HepG2 (cell line): ENCODE measurements around the gene MYH9. TPM values are rescaled to one million over a fixed set of nuclear protein-coding genes. Genes with fewer than 3 reads are reported as not detected.

ENCODE experiments used
- AHR ChIP-seq: IDR thresholded peaks from 2 replicates; pipeline ENCODE4 v1.6.1; 2018; ENCODE audit warnings: missing genetic modification reagents, missing compliant biosample characterization
- DRAP1 ChIP-seq: IDR thresholded peaks from 2 replicates; pipeline ENCODE4 v1.6.1; 2016; ENCODE audit warnings: missing genetic modification reagents, missing compliant biosample characterization
- FOSL2 ChIP-seq: sonication (generic); formaldehyde crosslinking; IDR thresholded peaks from 2 replicates; pipeline ENCODE4 v1.4.0; 2020; ENCODE audit warnings: missing genetic modification reagents
- GATAD2A ChIP-seq: IDR thresholded peaks from 2 replicates; pipeline ENCODE4 v1.6.1; 2016
- KMT2B ChIP-seq: IDR thresholded peaks from 2 replicates; pipeline ENCODE4 v1.6.1; 2016; ENCODE audit warnings: missing genetic modification reagents, missing compliant biosample characterization
- MXI1 ChIP-seq: IDR thresholded peaks from 3 replicates; pipeline ENCODE4 v1.6.1; 2012; ENCODE audit warnings: low read depth, low read length, inconsistent platforms, borderline replicate concordance
- POLR2AphosphoS2 ChIP-seq: IDR thresholded peaks from 2 replicates; pipeline ENCODE4 v1.6.1; 2011; ENCODE audit warnings: low read depth, low read length, improper control_type of control experiment
- TFE3 ChIP-seq: IDR thresholded peaks from 2 replicates; pipeline ENCODE4 v1.6.1; 2016
- ZNF24 ChIP-seq: fragments of 450-650 bp; IDR thresholded peaks from 2 replicates; pipeline ENCODE4 v1.6.1; 2017; ENCODE audit warnings: antibody characterized with exemption, mild to moderate bottlenecking
- ZNF33A ChIP-seq: sonication (generic); formaldehyde crosslinking; IDR thresholded peaks from 2 replicates; pipeline ENCODE4 v1.5.1; 2020; ENCODE audit warnings: missing genetic modification reagents, mild to moderate bottlenecking, moderate library complexity, borderline replicate concordance
- ZNF607 ChIP-seq: sonication (generic); formaldehyde crosslinking; IDR thresholded peaks from 2 replicates; pipeline ENCODE4 v1.5.1; 2020; ENCODE audit warnings: missing genetic modification reagents, mild to moderate bottlenecking, borderline replicate concordance
- ZNF629 ChIP-seq: sonication (generic); formaldehyde crosslinking; conservative IDR thresholded peaks from 2 replicates; pipeline ENCODE4 v1.5.0; 2020; ENCODE audit warnings: missing genetic modification reagents
- ZNF761 ChIP-seq: sonication (generic); formaldehyde crosslinking; conservative IDR thresholded peaks from 2 replicates; pipeline ENCODE4 v1.4.0; 2020; ENCODE audit warnings: mild to moderate bottlenecking, missing genetic modification reagents
- ZZZ3 ChIP-seq: sonication (generic); formaldehyde crosslinking; IDR thresholded peaks from 2 replicates; pipeline ENCODE4 v1.4.0; 2020; ENCODE audit warnings: missing genetic modification reagents, mild to moderate bottlenecking, borderline replicate concordance
- polyA plus RNA-seq, 8 experiments: library from polyadenylated mRNA; depleted of rRNA in 3 of 8; stranded (reverse) in 7 of 8; unstranded in 1 of 8; fragments of >200 nt; fragmentation: Illumina TruSeq in 4 of 8; extraction: Trizol in 4 of 8; gene quantifications; 2 replicates each; pipeline versions ENCODE4 v1.2.1 to v1.2.3, GENCODE V29; 2011 to 2016; ENCODE audit warnings: low read depth in 4 of 8, missing spikeins in 1 of 8, mixed read lengths in 1 of 8; ENCODE audit not compliant: insufficient read depth in 1 of 8
- total RNA-seq, 5 experiments: library from RNA; depleted of rRNA; stranded (reverse); fragments of >200 nt; fragmentation: Illumina TruSeq; extraction: Trizol; gene quantifications; 2 replicates each; pipeline ENCODE4 v1.2.3, GENCODE V29; 2016; ENCODE audit warnings: low read depth in 1 of 5
- TF ChIP-seq, protein P1 (sequence below): sonication (generic); formaldehyde crosslinking; IDR thresholded peaks from 2 replicates; pipeline ENCODE4 v1.8.0; 2022; ENCODE audit warnings: mild to moderate bottlenecking, missing genetic modification reagents; ENCODE audit not compliant: insufficient replicate concordance
- TF ChIP-seq, protein P2 (sequence below): fragments of 450-650 bp; IDR thresholded peaks from 2 replicates; pipeline ENCODE4 v1.6.1; 2016
- TF ChIP-seq, protein P3 (sequence below): sonication (generic); formaldehyde crosslinking; IDR thresholded peaks from 2 replicates; pipeline ENCODE4 v1.5.1; 2020; ENCODE audit warnings: mild to moderate bottlenecking, missing genetic modification reagents, borderline replicate concordance

The MYH9 gene
- total and polyA plus RNA-seq, 2 of the 13 experiments (the other 11 are each of a cell fraction or from before 2014, with no cell fraction given) = 50.7 to 98.5 TPM

GRCh38 chr22:36411589-36412258 lies 24.0 kb upstream of the MYH9 start (continued):
- TF ChIP-seq ZNF629 (CRISPR knock-in tag) (no peak), ZZZ3 (CRISPR knock-in tag) (no peak), GATAD2A (CRISPR knock-in tag) (peak; percentile 83), ZNF24 (no peak), TFE3 (peak; percentile 63; the same call in 1 of the 2 replicates), ZNF761 (CRISPR knock-in tag) (no peak), POLR2AphosphoS2 (no peak), AHR (CRISPR knock-in tag) (no peak), ZNF33A (CRISPR knock-in tag) (no peak), MXI1 (peak; percentile 76; the same call in 1 of the 3 replicates), KMT2B (CRISPR knock-in tag) (no peak), FOSL2 (peak; percentile 62; the same call in 1 of the 2 replicates), DRAP1 (peak; percentile 38; the same call in 1 of the 2 replicates), ZNF607 (CRISPR knock-in tag) (0 out of 2 replicates have a peak, but pooled peaks have one; percentile 31)
- TF ChIP-seq, protein P1, sequence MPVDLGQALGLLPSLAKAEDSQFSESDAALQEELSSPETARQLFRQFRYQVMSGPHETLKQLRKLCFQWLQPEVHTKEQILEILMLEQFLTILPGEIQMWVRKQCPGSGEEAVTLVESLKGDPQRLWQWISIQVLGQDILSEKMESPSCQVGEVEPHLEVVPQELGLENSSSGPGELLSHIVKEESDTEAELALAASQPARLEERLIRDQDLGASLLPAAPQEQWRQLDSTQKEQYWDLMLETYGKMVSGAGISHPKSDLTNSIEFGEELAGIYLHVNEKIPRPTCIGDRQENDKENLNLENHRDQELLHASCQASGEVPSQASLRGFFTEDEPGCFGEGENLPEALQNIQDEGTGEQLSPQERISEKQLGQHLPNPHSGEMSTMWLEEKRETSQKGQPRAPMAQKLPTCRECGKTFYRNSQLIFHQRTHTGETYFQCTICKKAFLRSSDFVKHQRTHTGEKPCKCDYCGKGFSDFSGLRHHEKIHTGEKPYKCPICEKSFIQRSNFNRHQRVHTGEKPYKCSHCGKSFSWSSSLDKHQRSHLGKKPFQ (CRISPR knock-in tag) = peak; percentile 69
- TF ChIP-seq, protein P2, sequence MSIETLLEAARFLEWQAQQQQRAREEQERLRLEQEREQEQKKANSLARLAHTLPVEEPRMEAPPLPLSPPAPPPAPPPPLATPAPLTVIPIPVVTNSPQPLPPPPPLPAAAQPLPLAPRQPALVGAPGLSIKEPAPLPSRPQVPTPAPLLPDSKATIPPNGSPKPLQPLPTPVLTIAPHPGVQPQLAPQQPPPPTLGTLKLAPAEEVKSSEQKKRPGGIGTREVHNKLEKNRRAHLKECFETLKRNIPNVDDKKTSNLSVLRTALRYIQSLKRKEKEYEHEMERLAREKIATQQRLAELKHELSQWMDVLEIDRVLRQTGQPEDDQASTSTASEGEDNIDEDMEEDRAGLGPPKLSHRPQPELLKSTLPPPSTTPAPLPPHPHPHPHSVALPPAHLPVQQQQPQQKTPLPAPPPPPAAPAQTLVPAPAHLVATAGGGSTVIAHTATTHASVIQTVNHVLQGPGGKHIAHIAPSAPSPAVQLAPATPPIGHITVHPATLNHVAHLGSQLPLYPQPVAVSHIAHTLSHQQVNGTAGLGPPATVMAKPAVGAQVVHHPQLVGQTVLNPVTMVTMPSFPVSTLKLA = peak; percentile 62
- TF ChIP-seq, protein P3, sequence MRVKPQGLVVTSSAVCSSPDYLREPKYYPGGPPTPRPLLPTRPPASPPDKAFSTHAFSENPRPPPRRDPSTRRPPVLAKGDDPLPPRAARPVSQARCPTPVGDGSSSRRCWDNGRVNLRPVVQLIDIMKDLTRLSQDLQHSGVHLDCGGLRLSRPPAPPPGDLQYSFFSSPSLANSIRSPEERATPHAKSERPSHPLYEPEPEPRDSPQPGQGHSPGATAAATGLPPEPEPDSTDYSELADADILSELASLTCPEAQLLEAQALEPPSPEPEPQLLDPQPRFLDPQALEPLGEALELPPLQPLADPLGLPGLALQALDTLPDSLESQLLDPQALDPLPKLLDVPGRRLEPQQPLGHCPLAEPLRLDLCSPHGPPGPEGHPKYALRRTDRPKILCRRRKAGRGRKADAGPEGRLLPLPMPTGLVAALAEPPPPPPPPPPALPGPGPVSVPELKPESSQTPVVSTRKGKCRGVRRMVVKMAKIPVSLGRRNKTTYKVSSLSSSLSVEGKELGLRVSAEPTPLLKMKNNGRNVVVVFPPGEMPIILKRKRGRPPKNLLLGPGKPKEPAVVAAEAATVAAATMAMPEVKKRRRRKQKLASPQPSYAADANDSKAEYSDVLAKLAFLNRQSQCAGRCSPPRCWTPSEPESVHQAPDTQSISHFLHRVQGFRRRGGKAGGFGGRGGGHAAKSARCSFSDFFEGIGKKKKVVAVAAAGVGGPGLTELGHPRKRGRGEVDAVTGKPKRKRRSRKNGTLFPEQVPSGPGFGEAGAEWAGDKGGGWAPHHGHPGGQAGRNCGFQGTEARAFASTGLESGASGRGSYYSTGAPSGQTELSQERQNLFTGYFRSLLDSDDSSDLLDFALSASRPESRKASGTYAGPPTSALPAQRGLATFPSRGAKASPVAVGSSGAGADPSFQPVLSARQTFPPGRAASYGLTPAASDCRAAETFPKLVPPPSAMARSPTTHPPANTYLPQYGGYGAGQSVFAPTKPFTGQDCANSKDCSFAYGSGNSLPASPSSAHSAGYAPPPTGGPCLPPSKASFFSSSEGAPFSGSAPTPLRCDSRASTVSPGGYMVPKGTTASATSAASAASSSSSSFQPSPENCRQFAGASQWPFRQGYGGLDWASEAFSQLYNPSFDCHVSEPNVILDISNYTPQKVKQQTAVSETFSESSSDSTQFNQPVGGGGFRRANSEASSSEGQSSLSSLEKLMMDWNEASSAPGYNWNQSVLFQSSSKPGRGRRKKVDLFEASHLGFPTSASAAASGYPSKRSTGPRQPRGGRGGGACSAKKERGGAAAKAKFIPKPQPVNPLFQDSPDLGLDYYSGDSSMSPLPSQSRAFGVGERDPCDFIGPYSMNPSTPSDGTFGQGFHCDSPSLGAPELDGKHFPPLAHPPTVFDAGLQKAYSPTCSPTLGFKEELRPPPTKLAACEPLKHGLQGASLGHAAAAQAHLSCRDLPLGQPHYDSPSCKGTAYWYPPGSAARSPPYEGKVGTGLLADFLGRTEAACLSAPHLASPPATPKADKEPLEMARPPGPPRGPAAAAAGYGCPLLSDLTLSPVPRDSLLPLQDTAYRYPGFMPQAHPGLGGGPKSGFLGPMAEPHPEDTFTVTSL (CRISPR knock-in tag) = peak; percentile 55; the same call in 1 of the 2 replicates
